ENCODE measurements around the gene STON2. TPM values are rescaled to one million over a fixed set of nuclear protein-coding genes. Genes with fewer than 3 reads are reported as not detected.

STON2 gene
- total and polyA plus RNA-seq, 4 donors = 3.1 to 27.6 (median 15.2) TPM

GRCh38 chr14:81418057-81418790 is 18.1 kb upstream of the STON2 start:
- Histone ChIP-seq H3K4me3 (no peak overlapping the region), H3K36me3 (ENCODE audit: control insufficient read depth in 4 of 4, insufficient read depth in 4 of 4, low read length in 4 of 4) (peaks cover 0 to 3% (median 0%) of the 10 kb centered on the region in 4 donors), H3K27me3 (ENCODE audit: control insufficient read depth in 3 of 3, insufficient read depth in 3 of 3, low read length in 2 of 3) (no peaks in the 10 kb centered on the region), H3K9ac (ENCODE audit: insufficient read depth in 1 of 2, low read length in 2 of 2) (no peak overlapping the region), H3K4me1 (ENCODE audit: control insufficient read depth in 5 of 5, insufficient read depth in 5 of 5, low read length in 5 of 5) (peaks cover 0 to 4% (median 0%) of the 10 kb centered on the region in 5 donors), H3K27ac (ENCODE audit: low read depth in 1 of 2, low read length in 1 of 2) (no peak overlapping the region), H3K9me3 (ENCODE audit: control insufficient read depth in 4 of 4, insufficient read depth in 3 of 4, low read length in 3 of 4) (peaks cover 0 to 3% (median 1%) of the 10 kb centered on the region in 4 donors)
- ATAC-seq (ENCODE audit: insufficient read depth, low FRiP score) (no peak), DNase-seq (no peak)
- 74 to 87% methylated on average over 3 of the region's 3 CpGs for WGBS, 2 donors
- no peak for TF ChIP-seq CTCF (IDR thresholded peaks at IDR 0.05; ENCODE audit: control extremely low read depth, extremely low read depth)

- H3K27ac ChIP-seq (ENCODE audit: low read depth in 1 of 2, low read length in 1 of 2) = no peak overlapping the region
- H3K27me3 ChIP-seq (ENCODE audit: control insufficient read depth in 3 of 3, insufficient read depth in 3 of 3, low read length in 2 of 3) = no peaks in the 10 kb centered on the region
- DNase-seq (no peak), ATAC-seq (ENCODE audit: insufficient read depth, low FRiP score) (no peak)
- TF ChIP-seq CTCF (IDR thresholded peaks at IDR 0.05; ENCODE audit: control extremely low read depth, extremely low read depth) = no peak
- no peak overlapping the region for H3K4me3 ChIP-seq
- no peak overlapping the region for H3K9ac ChIP-seq (ENCODE audit: insufficient read depth in 1 of 2, low read length in 2 of 2)
- H3K4me1 ChIP-seq (ENCODE audit: control insufficient read depth in 5 of 5, insufficient read depth in 5 of 5, low read length in 5 of 5) = peaks cover 0 to 4% (median 0%) of the 10 kb centered on the region in 5 donors
- 45 to 70% methylated on average over 7 of the region's 7 CpGs for WGBS, 2 donors
- H3K36me3 ChIP-seq (ENCODE audit: control insufficient read depth in 4 of 4, insufficient read depth in 4 of 4, low read length in 4 of 4) = peaks cover 0 to 3% (median 0%) of the 10 kb centered on the region in 4 donors
- H3K9me3 ChIP-seq (ENCODE audit: control insufficient read depth in 4 of 4, insufficient read depth in 3 of 4, low read length in 3 of 4) = peaks cover 0 to 3% (median 1%) of the 10 kb centered on the region in 4 donors
These were observed 16.9 kb upstream of the STON2 start for GRCh38 chr14:81416981-81417380.

GRCh38 chr14:81416194-81416952 is 16.2 kb upstream of the STON2 start:
- no peaks in the 10 kb centered on the region for H3K27me3 ChIP-seq (ENCODE audit: control insufficient read depth in 3 of 3, insufficient read depth in 3 of 3, low read length in 2 of 3)
- no peak overlapping the region for H3K4me3 ChIP-seq
- no peak overlapping the region for H3K9ac ChIP-seq (ENCODE audit: insufficient read depth in 1 of 2, low read length in 2 of 2)
- no peak overlapping the region for H3K27ac ChIP-seq (ENCODE audit: low read depth in 1 of 2, low read length in 1 of 2)
- no peak for TF ChIP-seq CTCF (IDR thresholded peaks at IDR 0.05; ENCODE audit: control extremely low read depth, extremely low read depth)
- DNase-seq (no peak), ATAC-seq (ENCODE audit: insufficient read depth, low FRiP score) (peak; percentile 70)
- peaks cover 0 to 4% (median 0%) of the 10 kb centered on the region in 5 donors for H3K4me1 ChIP-seq (ENCODE audit: control insufficient read depth in 5 of 5, insufficient read depth in 5 of 5, low read length in 5 of 5)
- 54 to 72% methylated on average over 8 of the region's 8 CpGs for WGBS, 2 donors
- peaks cover 0 to 3% (median 1%) of the 10 kb centered on the region in 4 donors for H3K9me3 ChIP-seq (ENCODE audit: control insufficient read depth in 4 of 4, insufficient read depth in 3 of 4, low read length in 3 of 4)
- H3K36me3 ChIP-seq (ENCODE audit: control insufficient read depth in 4 of 4, insufficient read depth in 4 of 4, low read length in 4 of 4) = peaks cover 0 to 3% (median 0%) of the 10 kb centered on the region in 4 donors
